NB4 (cell line): Measurements from ENCODE around the gene SLC26A4.

Source experiments
- CTCF ChIP-seq: IDR thresholded peaks from one replicate; pipeline ENCODE4 v1.5.1; 2012; ENCODE audit warnings: low read depth, low read length
- MAX ChIP-seq: IDR thresholded peaks from 2 replicates; pipeline ENCODE4 v1.6.1; 2011; ENCODE audit warnings: low read depth, low read length
- POLR2A ChIP-seq: IDR thresholded peaks from 2 replicates; pipeline ENCODE4 v1.6.1; 2011; ENCODE audit warnings: mild to moderate bottlenecking; ENCODE audit not compliant: insufficient read length; ENCODE audit errors: extremely low read depth

GRCh38 chr7:107703219-107703618 is 42.6 kb downstream of the SLC26A4 start:
- TF ChIP-seq CTCF (no peak), POLR2A (no peak), MAX (no peak)
